Stimulated activated memory B cell treated with anti-CD40 and anti-IgM and Interleukin-4, amounts not matched to agents 10 μg/mL and 1 μg/mL and 100 μg/mL, for 72 hours (primary cell): ENCODE data around the gene HIPK3.
"Not testable (repeated sequence)": the region's sequence is repeated elsewhere in the genome, so short reads cannot be mapped to it uniquely, and the experiment has no call there.

Experiments
- ATAC-seq: fragments of 150-1000 bp; cut with Tn5 transposase; 2 replicates; pipeline ENCODE4 v1.10.0; 2021
- H3K27ac Mint-ChIP-seq: one replicate; pipeline ENCODE4 v1.8.0; 2022; ENCODE audit warnings: mild to moderate bottlenecking, mixed read lengths
- H3K27me3 Mint-ChIP-seq: one replicate; pipeline ENCODE4 v1.8.0; 2022; ENCODE audit warnings: mixed read lengths
- H3K36me3 Mint-ChIP-seq: one replicate; pipeline ENCODE4 v1.8.0; 2022; ENCODE audit warnings: mixed read lengths
- H3K4me1 Mint-ChIP-seq: one replicate; pipeline ENCODE4 v1.8.0; 2022; ENCODE audit warnings: mixed read lengths
- H3K4me3 Mint-ChIP-seq: one replicate; pipeline ENCODE4 v1.8.0; 2022; ENCODE audit warnings: mild to moderate bottlenecking, moderate library complexity, mixed read lengths
- H3K9me3 Mint-ChIP-seq: one replicate; pipeline ENCODE4 v1.8.0; 2022; ENCODE audit warnings: mixed read lengths

Gene HIPK3

DNA sequence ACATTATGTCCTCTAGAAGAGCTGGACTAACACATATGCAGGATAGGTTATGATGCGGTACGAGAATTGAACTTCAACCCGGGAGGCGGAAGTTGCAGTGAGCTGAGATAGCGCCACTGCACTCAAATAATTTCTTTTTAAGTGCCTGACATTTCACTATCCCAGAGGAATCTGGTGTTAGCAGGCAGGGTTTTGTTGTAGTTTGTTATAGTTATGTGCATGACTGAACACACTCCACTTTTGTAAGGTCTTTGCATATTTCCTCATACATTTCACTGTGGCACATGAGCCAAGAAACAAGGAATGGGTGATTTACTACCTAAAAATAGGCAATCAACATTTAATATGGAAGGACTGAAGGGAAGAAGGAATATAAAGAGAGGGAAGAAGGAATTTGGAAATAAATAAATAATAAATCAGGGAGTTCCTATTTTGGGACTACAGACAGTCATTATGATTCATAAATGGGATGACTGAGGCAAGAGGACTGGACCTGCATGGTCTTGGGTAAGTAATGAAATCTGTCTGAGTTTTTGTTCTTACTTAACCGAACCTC lies 8.7 kb upstream of the HIPK3 start:
- no peak for ATAC-seq
- H3K27ac Mint-ChIP-seq: no peak overlapping the region
- H3K27me3 Mint-ChIP-seq: peaks cover 30% of the 10 kb centered on the region
- no peaks in the 10 kb centered on the region for H3K36me3 Mint-ChIP-seq
- H3K9me3 Mint-ChIP-seq: no peaks in the 10 kb centered on the region
- H3K4me1 Mint-ChIP-seq: no peaks in the 10 kb centered on the region
- H3K4me3 Mint-ChIP-seq: no peak overlapping the region

- Mint-ChIP-seq H3K27ac (peak overlapping the region; percentile 97), H3K9me3 (peaks cover 2% of the 10 kb centered on the region), H3K36me3 (peaks cover 2% of the 10 kb centered on the region), H3K27me3 (no peaks in the 10 kb centered on the region), H3K4me3 (peak overlapping the region; percentile 98), H3K4me1 (peaks cover 29% of the 10 kb centered on the region)
- ATAC-seq: no peak
These were observed 959 bp upstream of the HIPK3 start for GRCh38 chr11:33256031-33256812.

DNA sequence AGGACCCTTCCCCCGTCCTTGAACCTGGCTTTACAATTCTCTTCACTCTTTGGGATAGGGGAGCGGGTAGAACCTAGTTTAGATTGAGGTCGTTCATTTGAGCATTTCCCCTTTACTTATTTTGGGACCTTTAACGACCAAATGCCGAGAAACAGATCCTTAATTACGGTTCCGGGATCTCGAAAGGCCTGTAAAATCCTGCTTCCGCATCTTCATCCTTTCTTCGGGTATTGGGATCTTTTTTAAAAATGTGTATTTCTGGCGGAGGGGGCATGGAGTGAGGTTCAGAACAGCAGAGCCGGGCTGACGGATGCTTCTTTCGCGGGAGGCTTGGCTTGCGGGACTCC lies 395 bp upstream of the HIPK3 start:
- H3K9me3 Mint-ChIP-seq: peaks cover 3% of the 10 kb centered on the region
- H3K36me3 Mint-ChIP-seq: peaks cover 5% of the 10 kb centered on the region
- no peak for ATAC-seq
- H3K4me3 Mint-ChIP-seq: peak overlapping the region; percentile 98
- H3K27me3 Mint-ChIP-seq: no peaks in the 10 kb centered on the region
- peak overlapping the region; percentile 97 for H3K27ac Mint-ChIP-seq
- H3K4me1 Mint-ChIP-seq: peaks cover 35% of the 10 kb centered on the region

- H3K4me3 Mint-ChIP-seq: peak overlapping the region; percentile 98
- H3K36me3 Mint-ChIP-seq: peaks cover 5% of the 10 kb centered on the region
- H3K27ac Mint-ChIP-seq: peak overlapping the region; percentile 97
- peaks cover 45% of the 10 kb centered on the region for H3K4me1 Mint-ChIP-seq
- peaks cover 3% of the 10 kb centered on the region for H3K9me3 Mint-ChIP-seq
- ATAC-seq: peak; percentile 71
- no peaks in the 10 kb centered on the region for H3K27me3 Mint-ChIP-seq
These were observed 883 bp downstream of the HIPK3 start for GRCh38 chr11:33257897-33258630.

DNA sequence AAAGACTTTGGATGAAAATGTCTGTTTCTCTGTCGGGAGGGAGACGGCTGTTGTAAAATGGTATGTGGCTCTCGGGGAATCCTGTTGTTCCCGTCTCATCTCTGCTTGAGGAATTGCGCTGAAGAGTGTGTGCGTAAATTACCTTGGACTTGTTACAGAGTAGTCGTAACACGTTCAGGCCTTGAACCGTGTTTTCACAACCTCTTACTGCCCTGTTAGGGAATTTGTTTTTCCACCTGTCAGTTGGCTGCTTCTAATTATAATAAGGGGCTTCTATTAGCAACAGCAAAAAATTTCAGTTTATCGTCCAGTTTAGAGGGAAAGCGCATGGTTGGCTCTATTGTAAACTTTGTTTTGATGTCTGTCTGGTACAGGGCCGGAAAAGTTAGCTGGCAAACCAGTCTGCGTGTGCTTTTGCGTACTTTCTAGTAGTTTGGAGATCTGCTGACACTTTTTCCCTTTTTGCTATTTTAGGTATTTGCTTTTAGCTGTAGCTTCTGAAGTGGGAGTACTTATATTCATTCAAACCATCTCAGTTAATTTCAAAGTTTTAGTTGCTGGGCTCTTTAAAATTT lies 1.5 kb downstream of the HIPK3 start:
- Mint-ChIP-seq H3K4me3 (peak overlapping the region; percentile 98), H3K27me3 (no peaks in the 10 kb centered on the region), H3K36me3 (peaks cover 5% of the 10 kb centered on the region), H3K4me1 (peaks cover 52% of the 10 kb centered on the region), H3K27ac (peak overlapping the region; percentile 97), H3K9me3 (peaks cover 3% of the 10 kb centered on the region)
- ATAC-seq: peak; percentile 3

- no peak overlapping the region for H3K27ac Mint-ChIP-seq
- H3K27me3 Mint-ChIP-seq: no peaks in the 10 kb centered on the region
- H3K9me3 Mint-ChIP-seq: peaks cover 3% of the 10 kb centered on the region
- no peak for ATAC-seq
- peaks cover 55% of the 10 kb centered on the region for H3K4me1 Mint-ChIP-seq
- peaks cover 5% of the 10 kb centered on the region for H3K36me3 Mint-ChIP-seq
- H3K4me3 Mint-ChIP-seq: no peak overlapping the region
These were observed 2.7 kb downstream of the HIPK3 start for GRCh38 chr11:33259869-33260268.

- H3K4me3 Mint-ChIP-seq, H3K36me3 Mint-ChIP-seq, H3K27ac Mint-ChIP-seq: not testable (repeated sequence)
These were observed 4.2 kb downstream of the HIPK3 start for GRCh38 chr11:33261350-33261749.

GRCh38 chr11:33262011-33262645 lies 4.9 kb downstream of the HIPK3 start:
- H3K36me3 Mint-ChIP-seq: peaks cover 5% of the 10 kb centered on the region
- peaks cover 3% of the 10 kb centered on the region for H3K9me3 Mint-ChIP-seq
- peaks cover 46% of the 10 kb centered on the region for H3K4me1 Mint-ChIP-seq
- H3K27me3 Mint-ChIP-seq: no peaks in the 10 kb centered on the region
- H3K4me3 Mint-ChIP-seq: no peak overlapping the region
- no peak for ATAC-seq
- peak overlapping the region; percentile 19 for H3K27ac Mint-ChIP-seq

More at GRCh38 chr11:33261350-33261749, 4.2 kb downstream of the HIPK3 start:
- H3K27me3 Mint-ChIP-seq, H3K9me3 Mint-ChIP-seq, ATAC-seq: not testable (repeated sequence)
- H3K4me1 Mint-ChIP-seq: peaks cover 48% of the 10 kb centered on the region

- Mint-ChIP-seq H3K27ac (no peak overlapping the region), H3K4me3 (no peak overlapping the region), H3K9me3 (peaks cover 3% of the 10 kb centered on the region), H3K36me3 (peaks cover 5% of the 10 kb centered on the region), H3K27me3 (no peaks in the 10 kb centered on the region), H3K4me1 (peaks cover 46% of the 10 kb centered on the region)
- ATAC-seq: no peak
These were observed 6.4 kb downstream of the HIPK3 start for GRCh38 chr11:33263549-33263948.

- no peaks in the 10 kb centered on the region for H3K27me3 Mint-ChIP-seq
- ATAC-seq: no peak
- peaks cover 5% of the 10 kb centered on the region for H3K36me3 Mint-ChIP-seq
- no peak overlapping the region for H3K4me3 Mint-ChIP-seq
- peaks cover 49% of the 10 kb centered on the region for H3K4me1 Mint-ChIP-seq
- no peak overlapping the region for H3K27ac Mint-ChIP-seq
- peaks cover 3% of the 10 kb centered on the region for H3K9me3 Mint-ChIP-seq
These were observed 7.7 kb downstream of the HIPK3 start for GRCh38 chr11:33264926-33265325.

- H3K9me3 Mint-ChIP-seq: no peaks in the 10 kb centered on the region
These were observed 9.4 kb downstream of the HIPK3 start for GRCh38 chr11:33266393-33267215.

GRCh38 chr11:33268945-33269540 lies 11.9 kb downstream of the HIPK3 start:
- Mint-ChIP-seq H3K9me3 (no peaks in the 10 kb centered on the region), H3K4me3 (no peak overlapping the region), H3K27me3 (no peaks in the 10 kb centered on the region), H3K4me1 (peaks cover 33% of the 10 kb centered on the region), H3K27ac (no peak overlapping the region), H3K36me3 (no peaks in the 10 kb centered on the region)
- no peak for ATAC-seq

More at GRCh38 chr11:33266393-33267215, 9.4 kb downstream of the HIPK3 start:
- Mint-ChIP-seq H3K4me3 (no peak overlapping the region), H3K27ac (no peak overlapping the region), H3K27me3 (no peaks in the 10 kb centered on the region), H3K36me3 (no peaks in the 10 kb centered on the region), H3K4me1 (peaks cover 39% of the 10 kb centered on the region)
- no peak for ATAC-seq

DNA sequence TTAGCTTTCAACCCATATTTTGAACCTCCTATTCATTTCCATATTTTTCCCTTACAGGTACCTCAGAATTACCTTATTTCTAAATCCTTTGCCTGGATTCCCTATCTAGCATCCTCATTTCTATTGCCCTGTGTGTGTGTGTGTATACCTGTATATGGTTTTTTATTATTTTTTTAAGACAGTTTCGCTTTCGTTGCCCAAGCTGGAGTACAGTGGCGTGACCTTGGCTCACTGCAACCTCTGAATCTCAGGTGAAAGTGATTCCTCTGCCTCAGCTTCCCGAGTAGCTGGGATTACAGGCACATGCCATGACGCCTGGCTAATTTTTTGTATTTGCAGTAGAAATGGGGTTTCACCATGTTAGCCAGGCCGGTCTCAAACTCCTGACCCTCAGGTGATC lies 12.6 kb downstream of the HIPK3 start:
- Mint-ChIP-seq H3K36me3 (no peaks in the 10 kb centered on the region), H3K27me3 (no peaks in the 10 kb centered on the region), H3K27ac (no peak overlapping the region), H3K4me3 (no peak overlapping the region), H3K9me3 (no peaks in the 10 kb centered on the region), H3K4me1 (peaks cover 34% of the 10 kb centered on the region)
- ATAC-seq: no peak

- no peaks in the 10 kb centered on the region for H3K36me3 Mint-ChIP-seq
- no peak overlapping the region for H3K27ac Mint-ChIP-seq
- H3K4me1 Mint-ChIP-seq: peaks cover 34% of the 10 kb centered on the region
- H3K27me3 Mint-ChIP-seq: no peaks in the 10 kb centered on the region
- no peak for ATAC-seq
- no peak overlapping the region for H3K4me3 Mint-ChIP-seq
- no peaks in the 10 kb centered on the region for H3K9me3 Mint-ChIP-seq
These were observed 13.9 kb downstream of the HIPK3 start for GRCh38 chr11:33271059-33271458.
